OCI-LY3 (cell line): ENCODE measurements around the gene RNU6-1.

Experiments used
- H2AFZ ChIP-seq: fragments of 200-600, 300-600 bp; shearing (Covaris generic); 2 replicates; pipeline ENCODE4 v1.6.0; 2014; ENCODE audit warnings: antibody characterized with exemption, low read depth, low read length
- H3K27ac ChIP-seq: fragments of 200-600, 300-600 bp; sonication (generic); 2 replicates; pipeline ENCODE4 v1.5.1; 2014; ENCODE audit warnings: mild to moderate bottlenecking, low read length, moderate library complexity, mixed read lengths
- H3K27me3 ChIP-seq: fragments of 200-600, 300-600 bp; sonication (generic); 2 replicates; pipeline ENCODE4 v1.6.1; 2014; ENCODE audit warnings: low read depth, low read length, mixed read lengths
- H3K36me3 ChIP-seq: fragments of 200-600, 300-600 bp; sonication (generic); replicated peaks from 2 replicates; pipeline ENCODE3; 2014; ENCODE audit warnings: low read depth, low read length, mixed read lengths
- H3K4me1 ChIP-seq: fragments of 300-600, 200-600 bp; sonication (generic); 2 replicates; pipeline ENCODE4 v1.6.1; 2014; ENCODE audit warnings: low read length, mixed read lengths
- H3K4me2 ChIP-seq: fragments of 200-600, 300-600 bp; sonication (generic); 2 replicates; pipeline ENCODE4 v1.6.1; 2014; ENCODE audit warnings: low read length, mixed read lengths
- H3K4me3 ChIP-seq: fragments of 300-600, 200-600 bp; sonication (generic); 2 replicates; pipeline ENCODE4 v1.5.1; 2014; ENCODE audit warnings: antibody characterized with exemption, mild to moderate bottlenecking, low read length, moderate library complexity
- H3K79me2 ChIP-seq: fragments of 300-600, 200-600 bp; shearing (Covaris generic); 2 replicates; pipeline ENCODE4 v1.6.1; 2014; ENCODE audit warnings: mild to moderate bottlenecking, low read length, mixed read lengths
- H3K9ac ChIP-seq: fragments of 300-600, 200-600 bp; shearing (Covaris generic); 2 replicates; pipeline ENCODE4 v1.6.0; 2014; ENCODE audit warnings: mild to moderate bottlenecking, low read length, moderate library complexity
- H3K9me3 ChIP-seq: fragments of 200-600, 300-600 bp; shearing (Covaris generic); 2 replicates; pipeline ENCODE4 v1.6.1; 2014; ENCODE audit warnings: low read length, mixed read lengths; ENCODE audit not compliant: insufficient read depth
- H4K20me1 ChIP-seq: fragments of 200-600, 300-600 bp; sonication (generic); 2 replicates; pipeline ENCODE4 v1.6.1; 2016; ENCODE audit warnings: low read length, mixed read lengths; ENCODE audit not compliant: insufficient read depth
- EZH2phosphoT487 ChIP-seq: fragments of 200-600 bp; shearing (Covaris generic); IDR thresholded peaks from 2 replicates; pipeline ENCODE4 v1.6.1; 2018; ENCODE audit warnings: antibody characterized with exemption, mixed run types, low read depth
- TF ChIP-seq, protein P1 (sequence below): fragments of 200-600, 300-600 bp; sonication (generic); IDR thresholded peaks from 2 replicates; pipeline ENCODE4 v1.5.1; 2014; ENCODE audit warnings: antibody characterized with exemption, low read length, low read depth

RNU6-1 gene

DNA sequence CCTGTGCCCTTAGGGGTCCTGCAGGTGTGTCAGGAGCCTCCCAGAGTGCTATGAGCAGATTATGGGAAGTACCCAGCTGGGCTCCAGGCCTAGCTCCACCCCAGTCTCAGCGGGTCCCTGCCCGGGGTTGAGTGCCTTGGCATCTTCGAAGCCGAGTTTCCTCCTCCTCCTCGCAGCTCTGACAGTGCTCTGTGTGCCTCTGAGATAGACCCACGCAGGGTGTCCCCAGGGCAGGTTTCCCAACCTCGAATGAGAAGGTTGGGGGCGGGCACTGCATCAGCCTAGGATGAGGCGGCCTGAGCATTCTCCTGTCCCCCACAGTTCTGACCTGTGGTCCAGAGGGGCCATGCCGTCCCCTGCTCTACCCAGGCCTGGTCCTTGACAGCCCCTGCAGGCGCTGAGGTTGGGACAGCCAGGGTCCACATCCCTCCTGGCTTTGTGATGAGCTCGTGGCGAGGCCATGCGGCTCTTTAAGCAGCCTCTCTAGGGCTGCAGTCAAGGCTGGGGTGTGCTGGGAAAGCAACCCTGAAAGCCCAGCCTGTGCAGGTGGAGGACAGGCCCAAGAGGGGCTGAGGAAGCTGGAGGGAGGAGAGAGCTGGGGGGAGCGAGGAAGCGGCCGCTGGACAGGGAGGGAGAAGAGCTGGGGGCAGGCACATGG, 34.7 kb downstream of the RNU6-1 start:
- Histone ChIP-seq H3K4me3 (no peak overlapping the region), H4K20me1 (no peaks in the 10 kb centered on the region), H3K27ac (no peak overlapping the region), H3K9ac (no peak overlapping the region), H3K79me2 (no peaks in the 10 kb centered on the region), H3K9me3 (no peaks in the 10 kb centered on the region), H3K27me3 (no peaks in the 10 kb centered on the region), H3K4me1 (no peaks in the 10 kb centered on the region; the same call in 1 of the 2 replicates), H2AFZ (no peak overlapping the region), H3K4me2 (no peak overlapping the region), H3K36me3 (no peaks in the 10 kb centered on the region)
- TF ChIP-seq EZH2phosphoT487, result no peak
- TF ChIP-seq, protein P1, sequence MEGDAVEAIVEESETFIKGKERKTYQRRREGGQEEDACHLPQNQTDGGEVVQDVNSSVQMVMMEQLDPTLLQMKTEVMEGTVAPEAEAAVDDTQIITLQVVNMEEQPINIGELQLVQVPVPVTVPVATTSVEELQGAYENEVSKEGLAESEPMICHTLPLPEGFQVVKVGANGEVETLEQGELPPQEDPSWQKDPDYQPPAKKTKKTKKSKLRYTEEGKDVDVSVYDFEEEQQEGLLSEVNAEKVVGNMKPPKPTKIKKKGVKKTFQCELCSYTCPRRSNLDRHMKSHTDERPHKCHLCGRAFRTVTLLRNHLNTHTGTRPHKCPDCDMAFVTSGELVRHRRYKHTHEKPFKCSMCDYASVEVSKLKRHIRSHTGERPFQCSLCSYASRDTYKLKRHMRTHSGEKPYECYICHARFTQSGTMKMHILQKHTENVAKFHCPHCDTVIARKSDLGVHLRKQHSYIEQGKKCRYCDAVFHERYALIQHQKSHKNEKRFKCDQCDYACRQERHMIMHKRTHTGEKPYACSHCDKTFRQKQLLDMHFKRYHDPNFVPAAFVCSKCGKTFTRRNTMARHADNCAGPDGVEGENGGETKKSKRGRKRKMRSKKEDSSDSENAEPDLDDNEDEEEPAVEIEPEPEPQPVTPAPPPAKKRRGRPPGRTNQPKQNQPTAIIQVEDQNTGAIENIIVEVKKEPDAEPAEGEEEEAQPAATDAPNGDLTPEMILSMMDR, result no peak

DNA sequence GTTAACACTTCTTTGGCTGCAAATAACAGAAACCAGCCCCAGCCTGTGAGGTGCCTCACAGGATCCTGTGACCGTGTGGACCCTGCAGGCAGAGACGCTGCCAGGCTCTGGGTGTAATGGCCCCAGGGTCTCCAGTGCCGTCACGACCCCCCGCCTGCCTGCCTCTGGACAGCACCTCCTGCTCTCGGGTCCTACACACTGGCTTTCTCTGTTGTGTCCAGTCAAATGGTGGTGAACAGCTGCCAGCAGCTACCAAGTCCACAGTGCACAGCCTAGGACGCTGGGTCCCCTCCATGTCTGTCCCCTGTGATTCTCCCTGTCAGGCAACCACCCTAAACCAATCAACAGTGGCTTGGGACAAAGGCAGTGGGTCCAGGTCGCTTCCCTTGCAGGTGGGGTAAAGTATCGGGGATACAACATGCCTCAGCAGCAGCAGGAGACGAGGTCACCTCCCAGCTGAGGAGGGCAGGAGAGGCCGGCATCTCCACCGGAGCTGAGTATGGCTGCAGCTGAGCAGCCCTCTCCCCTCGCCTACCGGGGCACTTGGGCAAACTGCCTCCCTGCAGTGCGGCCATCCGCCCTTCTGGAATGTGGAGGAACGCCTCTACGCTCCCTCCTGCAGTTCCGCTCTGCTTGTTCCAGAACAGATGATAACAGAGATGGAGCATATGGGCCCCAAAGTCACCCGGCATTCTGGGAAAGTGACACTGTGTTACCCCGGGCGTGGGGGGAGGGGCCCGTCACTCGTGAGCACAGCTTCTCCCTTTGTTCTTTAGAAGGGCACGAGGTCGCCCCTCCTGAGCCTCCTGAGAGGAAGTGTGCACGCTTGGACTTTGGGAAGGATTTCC, 35.6 kb downstream of the RNU6-1 start:
- Histone ChIP-seq H3K4me1 (no peaks in the 10 kb centered on the region; the same call in 1 of the 2 replicates), H2AFZ (no peak overlapping the region), H3K9me3 (no peaks in the 10 kb centered on the region), H3K79me2 (no peaks in the 10 kb centered on the region), H3K9ac (no peak overlapping the region), H4K20me1 (no peaks in the 10 kb centered on the region), H3K36me3 (no peaks in the 10 kb centered on the region), H3K4me2 (no peak overlapping the region), H3K4me3 (no peak overlapping the region), H3K27ac (no peak overlapping the region), H3K27me3 (no peaks in the 10 kb centered on the region)
- TF ChIP-seq EZH2phosphoT487, result no peak
- TF ChIP-seq, protein P1, result no peak

DNA sequence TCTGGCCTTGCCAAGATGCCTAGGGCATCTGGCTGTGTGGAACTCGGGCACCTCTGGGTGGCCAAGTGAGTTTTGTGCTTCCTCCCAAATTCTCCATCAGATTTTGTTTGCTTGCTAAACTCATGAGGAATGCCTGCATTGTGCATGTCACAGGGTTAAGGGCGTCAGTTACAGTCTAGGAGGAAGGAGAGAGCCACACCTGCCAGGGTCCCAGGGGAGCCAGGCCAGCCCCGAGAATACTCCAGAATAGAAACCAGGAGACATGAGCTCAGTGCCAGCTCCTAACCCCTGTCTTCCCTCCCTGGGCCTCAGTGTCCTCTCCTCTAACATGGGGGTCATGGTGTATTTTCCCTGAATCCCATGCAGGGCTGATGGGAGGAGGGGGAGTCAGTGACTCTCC, 36.5 kb downstream of the RNU6-1 start:
- no peaks in the 10 kb centered on the region for H3K9me3 ChIP-seq
- no peaks in the 10 kb centered on the region; the same call in 1 of the 2 replicates for H3K4me1 ChIP-seq
- H3K27ac ChIP-seq, result no peak overlapping the region
- H4K20me1 ChIP-seq, result no peaks in the 10 kb centered on the region
- H2AFZ ChIP-seq, result no peak overlapping the region
- no peak overlapping the region for H3K4me3 ChIP-seq
- no peak overlapping the region for H3K4me2 ChIP-seq
- no peaks in the 10 kb centered on the region for H3K27me3 ChIP-seq
- no peak for TF ChIP-seq EZH2phosphoT487
- TF ChIP-seq, protein P1, result no peak
- no peaks in the 10 kb centered on the region for H3K79me2 ChIP-seq
- no peak overlapping the region for H3K9ac ChIP-seq
- H3K36me3 ChIP-seq, result no peaks in the 10 kb centered on the region
